ENCODE measurements around the gene APBB2.

Gene APBB2

DNA sequence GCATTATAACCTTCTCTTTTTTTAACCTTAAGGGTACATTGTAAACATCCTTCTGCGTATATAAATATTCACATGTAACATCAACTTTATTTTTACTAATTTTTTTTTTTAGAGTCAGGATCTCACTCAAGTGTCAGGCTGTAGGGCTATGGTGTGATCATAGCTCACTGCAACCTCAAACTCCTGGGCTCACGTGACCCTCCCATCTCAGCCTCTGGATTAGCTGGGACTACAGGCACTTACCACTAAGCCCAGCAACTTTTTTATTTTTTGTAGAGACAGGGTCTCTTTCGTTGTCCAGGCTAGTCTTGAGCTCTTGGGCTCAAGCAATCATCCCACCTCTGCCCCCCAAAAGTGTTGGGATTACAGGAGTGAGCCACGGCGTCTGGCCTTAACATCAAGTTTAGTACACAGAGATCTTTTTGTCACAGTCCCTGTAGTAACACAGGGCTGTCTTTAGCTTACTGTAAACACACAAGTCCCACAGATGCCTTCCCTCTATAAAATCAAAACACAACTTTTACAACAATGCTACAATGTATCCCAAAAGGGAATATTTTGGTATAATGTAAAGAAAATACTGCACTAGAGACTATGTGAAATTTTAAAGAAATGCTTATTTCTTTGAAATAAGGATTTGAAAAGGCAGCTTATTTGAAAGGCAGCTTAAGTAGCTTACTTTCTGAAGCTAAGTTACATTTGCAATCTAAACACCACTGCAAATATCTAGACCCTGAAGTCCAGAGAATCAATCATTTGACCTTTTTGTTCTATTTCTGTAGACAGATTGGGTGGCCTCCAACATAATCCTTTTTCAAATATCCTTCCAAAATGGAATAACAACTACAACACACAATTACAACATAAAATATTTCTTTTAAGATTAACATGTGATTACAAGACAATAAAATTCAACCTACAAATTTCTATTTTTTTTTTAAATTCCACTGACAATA, 116.0 kb downstream of the APBB2 start:
- no peak for DNase-seq (ENCODE audit: low read depth)

DNA sequence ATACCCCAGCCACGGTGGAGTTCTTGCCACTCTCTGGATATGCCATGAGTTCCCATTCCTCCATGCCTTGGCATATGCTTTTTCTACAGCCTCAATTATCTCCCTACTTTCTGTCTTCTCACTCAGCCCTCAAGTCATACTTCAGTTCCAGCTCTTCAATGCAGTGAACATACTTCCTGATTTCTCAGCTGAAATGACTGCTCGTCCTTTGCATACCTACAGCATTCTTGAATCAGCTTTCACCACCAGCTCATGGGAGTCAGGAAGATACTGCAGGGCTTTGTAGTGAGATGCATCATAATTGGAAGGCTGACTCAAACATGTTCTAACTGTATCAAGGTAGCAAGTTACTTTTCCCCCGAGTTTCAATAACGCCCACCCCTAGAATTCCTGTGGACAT, 118.4 kb downstream of the APBB2 start:
- no peak for DNase-seq (ENCODE audit: low read depth)

DNA sequence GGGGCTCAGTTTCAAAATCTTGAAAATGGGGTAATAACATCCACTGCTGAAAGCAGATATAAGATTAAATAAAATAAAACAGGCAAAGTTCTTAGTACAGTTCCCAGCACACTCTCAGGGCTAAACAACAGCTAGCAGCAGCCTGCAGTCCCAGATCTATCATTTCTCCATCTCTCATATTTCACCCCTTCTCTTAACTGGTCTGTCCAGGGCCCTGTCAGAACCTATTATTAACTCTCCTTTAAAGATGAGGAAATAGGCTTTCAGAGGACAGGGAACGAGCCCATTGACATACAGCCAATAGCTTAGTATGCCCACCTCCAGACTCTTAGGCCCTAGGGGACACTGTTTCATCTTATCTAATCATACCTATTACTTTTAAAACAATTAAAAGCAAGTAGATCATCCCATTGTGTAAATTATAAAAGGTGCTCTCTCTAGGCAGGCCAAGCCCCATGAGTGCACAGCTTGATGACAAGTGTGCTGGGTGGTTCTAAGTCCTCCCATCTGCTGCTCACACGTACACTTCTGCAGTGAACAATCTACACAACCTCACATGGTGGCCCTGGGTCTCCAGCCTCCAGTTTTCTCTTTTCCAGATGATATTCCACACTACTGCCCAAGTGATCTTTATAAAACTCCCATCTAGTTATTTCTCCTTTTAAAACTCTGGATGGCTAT, 119.0 kb downstream of the APBB2 start:
- DNase-seq (ENCODE audit: low read depth): no peak

DNA sequence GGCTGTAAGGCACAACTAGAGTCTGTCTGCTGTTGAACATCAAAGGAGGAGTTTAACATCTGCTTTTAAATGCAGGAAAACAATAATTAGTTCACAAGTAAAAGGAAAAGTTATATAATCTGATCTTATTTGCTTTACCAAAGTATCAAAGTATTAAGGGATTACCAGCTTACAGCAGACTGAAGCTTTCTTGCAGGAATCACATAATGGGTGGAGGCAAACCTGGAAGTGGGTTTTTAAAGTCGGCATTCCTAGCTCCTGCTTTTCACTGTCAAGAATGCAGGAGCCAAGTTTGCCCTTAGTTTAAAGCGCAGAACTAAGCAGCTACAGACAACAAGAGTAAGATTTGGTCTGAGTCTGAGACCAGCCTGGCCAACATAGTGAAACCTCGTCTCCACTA, 122.2 kb downstream of the APBB2 start:
- DNase-seq (ENCODE audit: low read depth): no peak

DNA sequence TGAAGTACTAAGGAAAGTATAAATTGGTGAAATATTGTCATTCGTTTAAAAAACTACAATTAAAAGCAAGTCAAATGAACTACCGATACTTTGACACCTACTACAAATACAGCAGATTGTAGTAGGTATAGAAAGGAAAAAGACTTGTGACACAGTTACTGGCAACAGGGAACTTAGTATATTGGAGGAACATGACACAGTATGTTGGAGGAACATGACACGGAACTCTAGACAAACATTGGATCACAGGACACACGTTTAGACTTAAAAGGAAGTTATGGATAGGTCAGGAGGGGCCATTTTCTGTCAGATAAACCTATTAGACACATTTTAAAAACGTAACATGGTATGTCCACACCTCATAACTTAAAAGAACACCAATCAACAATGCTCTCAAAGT, 132.5 kb downstream of the APBB2 start:
- no peak for DNase-seq (ENCODE audit: low read depth)

DNA sequence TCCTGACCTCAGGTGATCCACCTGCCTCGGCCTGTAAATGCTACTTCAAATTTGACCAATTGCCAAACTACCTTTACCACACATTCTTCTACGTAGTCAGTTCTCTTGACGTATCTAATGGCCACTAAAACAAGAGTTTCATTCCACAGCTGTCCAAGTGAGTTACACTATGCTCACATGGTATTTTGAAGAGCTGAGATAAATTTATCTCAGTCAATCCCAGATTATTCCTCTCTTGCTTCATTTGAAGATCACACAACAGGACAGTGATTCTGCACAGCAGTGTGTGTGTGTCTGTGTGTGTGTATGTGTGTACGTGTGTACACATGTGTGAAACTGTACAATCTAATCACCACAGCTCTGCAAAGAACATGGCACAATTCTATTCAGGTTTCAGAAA, 133.4 kb downstream of the APBB2 start:
- no peak for DNase-seq (ENCODE audit: low read depth)

DNA sequence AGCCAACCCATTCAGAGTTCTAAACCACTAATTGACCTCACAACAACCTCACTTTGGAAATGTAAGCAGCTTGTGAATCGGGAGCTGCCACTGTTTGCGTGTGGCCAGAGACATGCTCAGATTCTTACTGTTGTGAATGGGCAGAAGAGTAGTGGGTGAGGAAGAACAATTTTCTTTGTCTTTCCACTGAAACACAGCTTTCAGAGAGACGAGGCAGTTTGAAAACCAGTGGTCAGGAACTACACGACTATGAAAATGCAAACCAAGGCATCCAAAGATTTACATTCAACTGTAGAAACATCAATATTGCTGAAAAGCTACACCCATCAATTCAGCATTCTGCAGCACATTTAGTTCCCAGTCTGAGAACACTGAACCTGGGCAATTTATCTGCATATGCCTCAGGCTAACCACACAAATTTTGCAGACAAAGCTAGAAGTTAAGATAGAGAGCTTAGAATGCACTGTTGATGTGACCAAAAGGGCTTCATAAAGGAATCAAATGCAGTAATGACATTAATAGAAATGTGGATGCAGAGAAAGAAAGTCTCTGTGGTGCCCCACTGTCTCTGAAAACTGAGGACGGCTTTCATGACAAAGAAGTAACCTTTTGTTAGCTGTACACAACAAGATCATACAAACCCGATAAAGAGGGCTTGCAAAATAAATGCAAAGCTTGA, 134.3 kb downstream of the APBB2 start:
- DNase-seq (ENCODE audit: low read depth): no peak

DNA sequence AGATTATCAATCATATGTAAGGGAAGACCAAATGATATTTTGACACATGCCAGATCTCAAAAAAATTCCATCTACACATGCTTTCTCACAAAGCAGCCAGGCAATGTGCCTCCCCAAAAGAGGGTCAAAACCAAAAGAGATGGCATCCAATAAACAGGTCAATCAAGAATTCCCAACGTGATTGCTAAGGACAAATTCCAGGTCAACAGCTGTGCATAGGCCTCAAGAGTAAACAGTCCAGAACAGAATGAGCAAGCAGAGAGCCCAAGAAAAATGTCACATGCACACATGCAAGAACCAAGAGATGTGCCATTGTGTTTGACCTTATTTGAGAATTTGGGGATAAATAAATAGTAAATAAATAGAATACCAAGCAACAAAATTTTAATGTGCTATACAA, 136.7 kb downstream of the APBB2 start:
- no peak for DNase-seq (ENCODE audit: low read depth)

DNA sequence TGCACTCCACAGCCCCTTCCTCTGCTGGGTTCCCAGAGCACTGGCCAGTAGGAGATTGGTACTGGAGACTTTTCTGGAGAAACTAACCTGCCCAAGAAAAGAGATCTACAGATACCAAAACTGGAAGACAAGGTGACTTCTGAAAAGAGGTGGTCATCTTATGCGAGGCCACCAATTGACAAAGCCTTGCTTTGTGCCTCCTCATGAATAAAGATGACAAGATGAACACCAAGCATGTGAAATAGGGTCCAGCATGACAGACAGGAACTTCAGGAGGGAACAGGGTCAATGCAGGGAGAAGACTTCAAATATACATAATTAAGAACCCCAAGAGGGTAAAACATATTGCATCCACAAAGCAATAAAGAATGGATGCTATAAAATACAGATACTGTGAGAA, 137.9 kb downstream of the APBB2 start:
- DNase-seq (ENCODE audit: low read depth): no peak

DNA sequence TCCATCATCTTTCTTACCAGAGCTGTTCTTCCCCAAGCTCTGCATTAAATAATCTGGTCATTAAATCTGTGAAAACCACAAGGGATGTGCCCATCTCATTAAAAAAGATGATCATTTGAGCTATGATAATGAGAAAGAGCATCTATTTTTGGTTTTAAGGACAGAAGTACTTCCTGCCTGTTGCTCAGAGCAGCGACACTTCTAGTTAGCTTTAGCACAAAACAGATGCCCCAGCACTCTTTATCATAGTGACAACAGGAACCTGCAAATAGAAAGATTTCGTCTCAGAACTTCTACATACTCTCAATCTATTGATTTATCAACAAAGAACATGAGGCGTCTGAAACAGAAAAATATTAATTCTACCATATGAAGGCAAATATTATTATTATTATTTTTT, 140.1 kb downstream of the APBB2 start:
- DNase-seq (ENCODE audit: low read depth): no peak

DNA sequence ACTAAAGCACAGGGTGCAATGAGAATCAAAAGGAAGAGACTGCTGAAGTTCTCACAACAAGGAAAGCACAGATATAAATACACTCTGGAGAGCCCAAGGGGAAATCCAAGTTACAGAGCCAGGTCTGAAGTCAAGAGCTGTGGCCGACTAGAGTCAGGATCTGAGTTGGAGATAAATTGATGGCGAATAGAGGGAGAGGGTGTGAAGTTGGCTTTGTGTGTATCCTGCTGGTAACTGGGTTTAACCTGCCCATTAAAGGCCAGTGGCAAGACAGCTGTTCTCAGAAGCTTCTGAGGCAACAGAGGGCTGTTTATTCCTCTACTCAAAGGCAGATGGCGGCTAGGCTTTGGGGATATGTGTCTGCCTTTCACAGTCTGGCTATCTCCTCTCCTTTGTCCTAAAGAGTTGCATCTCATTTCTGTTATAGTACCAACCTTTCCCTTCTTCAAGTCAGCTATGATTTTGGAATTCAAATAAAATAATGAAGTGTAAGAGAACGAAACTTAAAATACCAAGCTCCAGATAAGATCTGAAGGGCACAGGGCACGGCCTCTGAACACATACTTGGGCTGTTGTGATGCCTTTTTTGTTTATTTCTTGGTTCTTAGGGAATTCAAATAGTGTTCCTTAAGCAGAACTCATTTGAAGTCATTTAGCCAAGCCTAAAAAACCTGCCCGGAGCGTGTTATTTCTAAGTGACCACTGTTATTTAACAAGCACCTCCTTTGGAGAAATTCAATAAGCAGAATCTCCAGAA, 142.1 kb downstream of the APBB2 start:
- DNase-seq (ENCODE audit: low read depth): no peak

DNA sequence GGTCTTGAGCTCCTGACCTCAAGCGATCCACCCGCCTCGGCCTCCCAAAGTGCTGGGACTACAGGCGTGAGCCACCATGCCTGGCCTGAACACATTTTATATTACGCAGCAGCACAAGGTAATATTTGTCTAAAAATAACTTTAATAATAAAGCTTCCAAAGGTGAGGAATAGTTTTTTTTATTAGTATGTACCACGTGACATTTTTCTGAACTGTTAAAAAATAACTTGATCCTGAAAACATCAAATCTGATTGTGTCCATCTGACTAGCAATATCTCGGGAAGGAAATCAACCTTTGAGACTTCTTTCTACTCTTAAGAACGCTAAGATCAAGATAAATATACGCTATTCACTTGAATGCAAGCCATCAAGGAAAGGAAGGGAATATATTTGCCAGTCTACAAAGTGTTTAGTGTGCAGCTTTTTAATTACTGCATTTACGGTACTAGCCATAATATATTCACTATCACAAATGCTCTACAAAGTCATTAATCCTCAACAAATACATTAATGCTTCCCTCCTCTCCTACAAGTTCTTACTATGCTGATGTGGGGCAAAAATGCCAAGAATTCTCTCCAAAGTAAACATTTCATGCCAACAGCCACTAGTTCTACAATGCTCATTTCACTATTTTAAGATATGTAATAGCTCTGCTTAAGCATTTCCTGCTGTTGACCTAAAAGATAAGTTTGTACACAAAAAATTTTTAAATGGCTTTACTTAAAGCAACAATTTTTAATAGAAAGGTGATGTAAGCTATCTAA, 143.6 kb downstream of the APBB2 start:
- DNase-seq (ENCODE audit: low read depth): no peak

DNA sequence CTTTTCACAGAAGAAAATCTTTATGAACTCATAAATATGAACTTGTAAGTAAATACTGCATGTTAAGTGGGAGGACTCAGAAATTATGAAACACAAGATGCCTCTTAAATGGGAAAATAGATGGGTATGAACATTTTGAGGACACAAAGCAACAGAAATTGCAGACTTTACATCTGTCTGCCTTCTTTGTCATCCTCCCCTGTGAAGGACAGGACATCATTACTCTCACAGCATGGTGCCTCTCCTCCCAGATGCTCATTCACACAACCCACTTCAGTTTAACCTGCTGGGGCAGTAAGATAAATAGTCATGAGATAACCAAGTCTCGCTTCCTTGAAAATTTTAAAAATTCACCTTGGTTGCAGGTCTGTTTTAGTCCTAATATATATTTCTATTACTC, 144.5 kb downstream of the APBB2 start:
- no peak for DNase-seq (ENCODE audit: low read depth)

DNA sequence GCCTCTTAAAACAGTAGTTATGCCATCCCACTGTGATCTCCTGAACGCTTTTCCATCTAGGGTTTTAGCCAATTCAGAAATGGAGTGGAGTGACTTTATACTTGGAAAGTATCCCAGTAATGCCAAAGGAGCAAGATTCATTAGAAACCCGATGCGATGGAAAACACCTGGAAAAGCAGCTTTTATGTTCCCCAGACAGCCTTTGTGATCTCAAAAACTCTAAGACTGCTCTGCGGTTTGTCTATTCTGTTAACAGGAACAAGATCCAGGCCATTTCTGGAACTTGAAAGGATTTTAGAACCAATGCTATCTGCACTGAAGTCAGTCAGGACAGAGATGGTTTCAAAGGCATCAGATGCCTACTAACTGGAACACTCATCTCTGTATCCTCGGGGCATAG, 145.1 kb downstream of the APBB2 start:
- DNase-seq (ENCODE audit: low read depth): no peak

DNA sequence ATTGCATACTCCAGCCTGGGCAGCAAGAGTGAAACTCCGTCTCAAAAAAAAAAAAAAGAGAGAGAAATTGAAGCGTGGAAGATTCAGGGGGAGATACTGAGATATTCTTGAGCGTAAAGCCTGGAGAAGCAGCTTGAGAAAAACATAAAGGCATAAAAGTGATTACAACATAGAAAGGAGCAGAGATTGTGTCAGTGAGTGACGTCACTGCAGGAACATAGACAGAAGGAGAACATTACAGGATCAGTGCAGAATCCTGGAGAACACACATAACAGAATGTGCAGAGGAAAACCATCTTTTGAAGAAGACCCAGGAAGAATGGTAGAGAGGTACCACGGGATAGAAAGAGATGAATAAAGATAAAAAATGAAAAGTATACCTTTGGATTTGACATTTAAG, 147.0 kb downstream of the APBB2 start:
- DNase-seq (ENCODE audit: low read depth): no peak

DNA sequence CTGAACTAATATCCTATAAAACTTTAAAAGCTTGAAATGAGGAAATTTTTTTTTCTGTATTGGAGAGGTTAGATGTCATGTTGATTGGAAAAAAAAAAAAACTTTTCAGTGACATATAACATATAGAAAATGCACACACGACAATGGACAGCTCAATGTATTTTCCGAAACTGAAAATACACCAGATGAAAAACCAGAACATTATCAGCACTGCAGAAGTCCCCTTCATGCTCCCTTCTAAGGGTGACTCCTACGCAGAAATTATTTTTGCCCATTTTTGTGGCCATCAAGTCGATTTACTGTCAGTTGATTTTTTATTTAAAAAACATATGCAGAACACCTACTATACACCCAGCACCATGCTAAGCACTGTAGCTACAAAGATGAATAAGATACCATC, 148.3 kb downstream of the APBB2 start:
- no peak for DNase-seq (ENCODE audit: low read depth)

DNA sequence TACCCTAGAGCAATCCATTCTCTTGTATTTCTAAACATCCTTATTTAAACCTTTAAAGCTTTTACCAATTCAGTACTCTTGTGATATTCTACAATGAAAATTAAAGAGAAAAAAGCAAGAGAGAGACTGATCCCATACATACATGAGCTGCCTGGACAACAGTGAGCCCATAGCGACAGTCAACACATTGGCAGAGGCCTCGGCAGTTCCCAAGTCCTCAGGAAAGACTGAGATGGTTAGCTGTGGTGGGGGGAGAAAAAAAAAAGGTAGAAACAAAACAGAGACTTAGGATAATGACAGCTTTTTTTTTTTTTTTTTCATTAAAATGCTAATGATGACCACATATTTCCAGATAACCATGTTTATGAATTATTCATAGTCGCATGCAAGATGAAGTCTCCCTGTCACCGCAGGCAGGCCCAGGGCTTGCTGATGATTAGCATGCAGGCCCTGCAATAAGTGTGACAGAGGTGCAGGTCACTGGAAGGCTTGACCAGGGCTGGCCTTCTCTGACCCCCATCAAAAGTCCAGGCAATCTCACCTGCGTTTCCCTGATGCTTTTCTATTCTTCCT, 148.8 kb downstream of the APBB2 start:
- DNase-seq (ENCODE audit: low read depth): no peak

DNA sequence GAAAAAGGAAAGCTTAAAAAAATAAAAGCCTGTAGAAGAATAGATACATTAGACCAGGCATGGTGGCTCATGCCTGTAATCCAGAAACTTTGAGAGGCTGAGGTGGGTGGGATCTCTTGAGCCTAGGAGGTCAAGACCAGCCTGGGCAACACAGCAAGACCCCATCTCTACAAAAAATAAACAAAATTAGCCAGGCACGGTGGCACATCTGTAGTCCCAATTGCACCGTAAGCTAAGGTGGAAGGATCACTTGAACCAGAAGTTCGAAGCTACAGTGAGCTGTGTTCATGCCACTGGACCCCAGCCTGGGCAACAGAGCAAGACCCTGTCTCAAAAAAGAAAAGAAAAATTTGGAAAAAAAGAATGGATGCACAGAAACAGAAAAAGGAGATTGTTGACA, 149.4 kb downstream of the APBB2 start:
- no peak for DNase-seq (ENCODE audit: low read depth)

DNA sequence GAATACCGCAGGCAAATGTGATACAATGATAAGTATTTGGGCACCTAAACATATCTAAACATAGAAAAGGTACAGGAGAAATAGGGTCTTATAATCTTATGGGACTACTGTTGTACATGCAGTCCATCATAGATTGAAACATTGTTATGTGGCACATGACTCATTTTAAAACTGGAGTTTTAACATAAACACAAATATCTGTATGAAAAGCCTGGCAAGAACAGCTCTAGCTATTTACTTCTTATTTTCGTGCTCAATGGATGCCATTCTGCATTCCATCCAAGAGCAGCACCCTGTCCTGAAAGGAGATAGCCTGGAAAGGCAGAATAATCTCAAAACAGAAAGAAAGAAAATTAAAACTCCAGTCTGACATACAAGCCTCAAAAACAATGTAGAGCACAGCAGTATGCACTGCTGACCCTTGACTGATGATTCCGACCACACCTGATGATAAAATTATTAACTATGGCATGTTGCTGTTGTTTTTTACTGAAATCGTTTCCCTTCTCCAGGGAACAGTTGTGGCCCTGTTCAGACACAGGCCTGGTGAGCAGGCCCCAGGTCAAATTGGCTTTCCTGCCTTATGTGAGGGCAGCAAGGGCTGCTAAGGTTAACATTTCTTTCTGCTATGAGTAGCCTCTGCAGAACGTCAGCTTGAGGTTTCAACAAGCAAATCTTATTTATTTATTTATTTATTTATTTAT, 152.7 kb downstream of the APBB2 start:
- DNase-seq (ENCODE audit: low read depth): no peak

Measured in stimulated activated CD8-positive, alpha-beta memory T cell treated with anti-CD3 and anti-CD28 coated beads, Interleukin-12 subunit alpha, Interleukin-12 subunit beta, amount 100 ng/mL, for 4 hours (primary cell).